Right forelimb (tissue), 1 donor: ENCODE data around the gene SNIP1.
A peak's percentile ranks its signal among the peaks of the same experiment; 100 is the strongest.
"Not testable (repeated sequence)": the region's sequence is repeated elsewhere in the genome, so short reads cannot be mapped to it uniquely, and the experiment has no call there.

Experiments used
- DNase-seq: peaks from one replicate; pipeline ENCODE4 v3.0.0-alpha.2; 2018

The SNIP1 gene

DNA sequence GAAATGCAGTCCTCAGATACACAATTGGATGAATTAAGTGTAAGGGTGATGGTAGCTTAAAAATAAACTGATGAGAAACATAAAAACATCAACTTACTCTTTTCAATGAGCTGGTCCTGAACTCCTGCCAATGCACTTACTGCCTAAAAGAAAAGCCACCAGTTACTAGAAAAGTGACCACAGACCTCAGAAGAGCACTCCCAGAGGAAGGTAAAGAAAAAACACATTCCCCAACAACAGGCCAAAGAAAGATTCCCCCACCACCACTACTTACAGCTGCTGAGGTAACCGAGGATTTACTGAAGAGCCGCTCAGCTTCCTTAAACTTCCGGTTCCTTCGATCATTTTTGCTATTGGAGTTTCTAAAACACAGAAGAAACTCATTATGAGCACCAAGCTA, 44.9 kb downstream of the SNIP1 start:
- no peak for DNase-seq

DNA sequence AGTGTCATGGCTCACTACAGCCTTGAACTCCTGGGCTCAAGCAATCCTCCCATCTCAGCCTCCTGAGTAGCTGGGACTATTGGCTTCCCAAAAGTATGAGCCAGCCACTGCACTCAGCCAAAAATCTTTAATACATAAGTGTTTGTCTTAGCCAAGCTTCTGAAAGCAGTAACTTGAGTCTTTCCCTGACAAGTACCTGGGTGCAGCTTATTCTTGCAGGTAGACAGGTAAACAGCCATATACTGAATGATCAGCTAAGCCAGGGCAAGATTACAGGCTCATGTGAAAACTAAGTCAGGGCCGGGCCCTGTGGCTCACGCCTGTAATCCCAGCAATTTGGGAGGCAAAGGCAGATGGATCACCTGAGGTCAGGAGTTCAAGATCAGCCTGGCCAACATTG, 47.4 kb downstream of the SNIP1 start:
- DNase-seq = no peak

- not testable (repeated sequence) for DNase-seq
These were observed 51.3 kb downstream of the SNIP1 start for GRCh38 chr1:37502791-37503190.

DNA sequence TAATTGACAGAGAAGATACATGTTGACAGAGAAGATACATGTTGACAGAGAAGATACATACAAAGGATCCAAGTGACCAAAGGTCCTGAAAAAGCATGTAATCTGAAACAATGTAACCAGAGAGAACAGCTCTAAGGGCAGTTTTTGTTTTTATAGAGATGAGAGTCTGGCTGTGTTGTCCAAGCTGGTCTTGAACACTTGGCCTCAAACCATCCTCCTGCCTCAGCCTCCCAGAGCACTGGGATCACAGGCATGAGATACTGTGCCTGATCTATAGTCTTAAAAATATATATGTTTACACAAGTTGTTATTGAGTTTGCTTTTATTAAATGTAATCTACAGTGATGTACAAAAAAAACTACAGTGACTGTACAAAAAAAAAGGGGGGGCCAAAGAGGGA, 52.0 kb downstream of the SNIP1 start:
- DNase-seq = no peak

DNA sequence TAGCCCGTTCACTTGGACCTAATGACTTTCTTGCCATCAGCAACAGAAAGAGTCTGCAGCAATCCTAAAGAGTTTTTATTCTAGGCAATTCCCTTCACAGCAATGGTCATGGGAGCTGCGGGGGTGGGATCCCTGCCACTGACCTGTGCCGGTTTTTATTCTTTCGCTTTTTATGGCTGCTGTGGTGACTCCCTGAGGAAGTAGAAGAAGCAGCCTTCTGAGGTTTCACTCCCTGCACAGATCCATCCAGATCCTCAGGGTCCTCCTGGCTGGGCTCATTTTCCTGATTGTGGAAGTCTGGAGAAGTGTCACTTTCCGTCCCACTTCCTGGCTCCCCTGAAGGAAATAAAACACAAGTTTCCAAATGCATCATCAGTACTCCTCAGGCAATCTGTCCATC, 52.4 kb downstream of the SNIP1 start:
- DNase-seq = no peak

GRCh38 chr1:37498872-37499617, 55.0 kb downstream of the SNIP1 start:
- DNase-seq = no peak

- no peak for DNase-seq
These were observed 56.3 kb downstream of the SNIP1 start for GRCh38 chr1:37497832-37498231.

DNA sequence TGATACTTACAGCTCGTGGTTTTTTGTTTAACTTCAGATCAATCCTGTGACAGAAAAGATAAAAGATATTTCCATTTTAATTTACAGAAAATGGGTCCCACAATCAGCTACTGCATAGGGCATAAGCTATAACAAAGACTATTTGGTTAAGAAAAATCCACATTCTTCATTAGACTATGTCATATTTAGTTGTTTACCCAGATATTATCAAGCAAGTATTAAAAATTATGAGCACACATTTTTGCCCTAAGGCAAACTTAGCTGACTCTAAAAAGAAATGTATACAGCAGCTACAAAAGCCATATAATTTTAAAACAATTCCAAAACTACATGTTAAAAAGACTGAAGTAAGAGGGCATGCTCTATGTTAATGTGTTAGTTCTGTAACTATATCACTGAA, 58.2 kb downstream of the SNIP1 start:
- no peak for DNase-seq

DNA sequence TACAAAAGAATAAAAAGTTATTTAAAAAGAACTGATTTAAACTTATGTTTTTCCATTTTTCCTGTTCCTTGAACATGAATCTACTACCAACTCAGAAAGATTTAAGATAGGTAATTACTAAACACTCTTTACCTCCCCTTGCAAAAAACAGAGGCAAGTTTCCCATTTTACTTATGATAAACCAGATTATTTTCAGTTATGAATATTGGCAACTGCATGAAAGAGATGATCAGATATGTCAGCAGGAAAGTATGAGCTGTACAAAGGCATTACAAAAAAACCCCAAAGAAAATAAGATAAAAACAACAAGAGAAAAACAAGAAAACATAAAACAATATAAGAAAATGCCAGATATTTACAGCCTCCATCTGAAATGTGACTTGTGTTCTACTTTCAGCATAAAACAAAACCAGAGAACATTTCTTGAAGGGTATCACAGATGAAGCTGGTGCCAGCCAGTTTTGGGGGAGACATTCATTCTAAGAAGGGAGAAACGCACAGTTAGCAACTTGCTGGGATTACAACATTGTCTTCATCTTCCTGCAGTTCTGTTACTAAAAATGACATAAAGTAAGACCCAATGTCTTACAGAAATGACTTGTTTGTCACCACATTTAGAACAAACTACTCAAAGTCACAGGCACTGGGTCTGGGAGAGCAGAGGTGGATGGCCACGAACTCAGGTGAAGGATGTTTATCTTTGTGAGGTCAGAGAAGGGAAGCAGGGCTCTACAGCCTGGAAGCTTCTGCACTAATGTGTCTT, 60.6 kb downstream of the SNIP1 start:
- no peak for DNase-seq

- no peak for DNase-seq
These were observed 66.5 kb downstream of the SNIP1 start for GRCh38 chr1:37487619-37487984.

- peak; percentile 85 for DNase-seq
These were observed 67.1 kb downstream of the SNIP1 start for GRCh38 chr1:37486680-37487618.

GRCh38 chr1:37485902-37486679, 68.0 kb downstream of the SNIP1 start:
- DNase-seq = no peak
